ENCODE measurements around the gene CTPS2.

CTPS2 gene

GRCh38 chrX:16635596-16635995 is 76.9 kb downstream of the CTPS2 start:
- Histone ChIP-seq H2BK15ac (ENCODE audit: low read length) (no peak overlapping the region), H2BK12ac (ENCODE audit: low read length) (no peak overlapping the region), H3K4me2 (ENCODE audit: insufficient read depth, low read length, poor library complexity, severe bottlenecking) (no peak overlapping the region), H3K23ac (ENCODE audit: low read depth, low read length, poor library complexity) (no peak overlapping the region), H3K9me3 (replicated peaks in 1 of 2; ENCODE audit: control insufficient read depth in 2 of 2, insufficient read depth in 1 of 2, low read depth in 1 of 2, low read length in 2 of 2) (no peaks in the 10 kb centered on the region), H3K9ac (ENCODE audit: low read depth, low read length, poor library complexity) (no peak overlapping the region), H3K36me3 (replicated peaks in 1 of 2; ENCODE audit: control insufficient read depth in 2 of 2, insufficient read depth in 2 of 2, low read length in 2 of 2) (peaks cover 0 to 38% of the 10 kb centered on the region in 2 donors), H3K4ac (ENCODE audit: low read length) (no peak overlapping the region), H2AFZ (ENCODE audit: low read length) (no peak overlapping the region), H3K18ac (ENCODE audit: low read length) (no peak overlapping the region), H4K8ac (ENCODE audit: low read depth, low read length) (no peak overlapping the region), H3K4me1 (ENCODE audit: control insufficient read depth in 2 of 2, insufficient read depth in 1 of 2, low read depth in 1 of 2, low read length in 2 of 2) (no peaks in the 10 kb centered on the region), H4K91ac (ENCODE audit: low read depth, low read length, poor library complexity) (no peak overlapping the region), H3K27me3 (ENCODE audit: control insufficient read depth in 3 of 3, insufficient read depth in 3 of 3, low read depth in 1 of 3, low read length in 3 of 3) (no peaks in the 10 kb centered on the region), H3K27ac (replicated peaks; ENCODE audit: low read length) (no peak overlapping the region), H3K79me1 (ENCODE audit: low read depth, low read length) (no peaks in the 10 kb centered on the region), H2AK5ac (ENCODE audit: low read depth, low read length) (no peak overlapping the region), H2BK120ac (ENCODE audit: low read depth, low read length) (no peak overlapping the region), H2BK5ac (ENCODE audit: low read length) (no peak overlapping the region), H3K4me3 (ENCODE audit: low read length in 2 of 2) (no peak overlapping the region), H3K14ac (ENCODE audit: low read length) (no peak overlapping the region)
- no peak for DNase-seq (ENCODE audit: low spot score)
- WGBS, 2 donors (ENCODE audit: extremely low coverage in 2 of 2, insufficient read length in 2 of 2, insufficient replicate concordance in 1 of 2), result no CpG with 5 or more reads among the region's 3 CpGs

GRCh38 chrX:16635040-16635439 is 77.4 kb downstream of the CTPS2 start:
- H3K4me3 ChIP-seq (ENCODE audit: low read length in 2 of 2), result no peak overlapping the region
- H3K4ac ChIP-seq (ENCODE audit: low read length), result no peak overlapping the region
- H2AFZ ChIP-seq (ENCODE audit: low read length), result no peak overlapping the region
- H3K27ac ChIP-seq (replicated peaks; ENCODE audit: low read length), result no peak overlapping the region
- no peak overlapping the region for H3K4me2 ChIP-seq (ENCODE audit: insufficient read depth, low read length, poor library complexity, severe bottlenecking)
- H2BK5ac ChIP-seq (ENCODE audit: low read length), result no peak overlapping the region
- H2BK15ac ChIP-seq (ENCODE audit: low read length), result no peak overlapping the region
- no peaks in the 10 kb centered on the region for H3K9me3 ChIP-seq (replicated peaks in 1 of 2; ENCODE audit: control insufficient read depth in 2 of 2, insufficient read depth in 1 of 2, low read depth in 1 of 2, low read length in 2 of 2)
- no peaks in the 10 kb centered on the region for H3K4me1 ChIP-seq (ENCODE audit: control insufficient read depth in 2 of 2, insufficient read depth in 1 of 2, low read depth in 1 of 2, low read length in 2 of 2)
- H3K36me3 ChIP-seq (replicated peaks in 1 of 2; ENCODE audit: control insufficient read depth in 2 of 2, insufficient read depth in 2 of 2, low read length in 2 of 2), result peaks cover 0 to 38% of the 10 kb centered on the region in 2 donors
- H3K14ac ChIP-seq (ENCODE audit: low read length), result no peak overlapping the region
- no peak overlapping the region for H4K8ac ChIP-seq (ENCODE audit: low read depth, low read length)
- no peak overlapping the region for H3K18ac ChIP-seq (ENCODE audit: low read length)
- no peak overlapping the region for H2BK120ac ChIP-seq (ENCODE audit: low read depth, low read length)
- H2AK5ac ChIP-seq (ENCODE audit: low read depth, low read length), result no peak overlapping the region
- no peak overlapping the region for H4K91ac ChIP-seq (ENCODE audit: low read depth, low read length, poor library complexity)
- no peak overlapping the region for H2BK12ac ChIP-seq (ENCODE audit: low read length)
- H3K23ac ChIP-seq (ENCODE audit: low read depth, low read length, poor library complexity), result no peak overlapping the region
- no peaks in the 10 kb centered on the region for H3K27me3 ChIP-seq (ENCODE audit: control insufficient read depth in 3 of 3, insufficient read depth in 3 of 3, low read depth in 1 of 3, low read length in 3 of 3)
- H3K9ac ChIP-seq (ENCODE audit: low read depth, low read length, poor library complexity), result no peak overlapping the region
- no peaks in the 10 kb centered on the region for H3K79me1 ChIP-seq (ENCODE audit: low read depth, low read length)
- no peak for DNase-seq (ENCODE audit: low spot score)
- WGBS, 2 donors (ENCODE audit: extremely low coverage in 2 of 2, insufficient read length in 2 of 2, insufficient replicate concordance in 1 of 2), result no CpG with 5 or more reads among the region's 5 CpGs

- Histone ChIP-seq H3K23ac (ENCODE audit: low read depth, low read length, poor library complexity) (no peak overlapping the region), H4K91ac (ENCODE audit: low read depth, low read length, poor library complexity) (no peak overlapping the region), H2BK120ac (ENCODE audit: low read depth, low read length) (no peak overlapping the region), H2BK15ac (ENCODE audit: low read length) (no peak overlapping the region), H4K8ac (ENCODE audit: low read depth, low read length) (no peak overlapping the region), H3K27me3 (ENCODE audit: control insufficient read depth in 3 of 3, insufficient read depth in 3 of 3, low read depth in 1 of 3, low read length in 3 of 3) (no peaks in the 10 kb centered on the region), H3K9ac (ENCODE audit: low read depth, low read length, poor library complexity) (no peak overlapping the region), H2AK5ac (ENCODE audit: low read depth, low read length) (no peak overlapping the region), H3K9me3 (replicated peaks in 1 of 2; ENCODE audit: control insufficient read depth in 2 of 2, insufficient read depth in 1 of 2, low read depth in 1 of 2, low read length in 2 of 2) (no peaks in the 10 kb centered on the region), H2BK12ac (ENCODE audit: low read length) (no peak overlapping the region), H3K14ac (ENCODE audit: low read length) (no peak overlapping the region), H3K4me3 (ENCODE audit: low read length in 2 of 2) (no peak overlapping the region), H3K36me3 (replicated peaks in 1 of 2; ENCODE audit: control insufficient read depth in 2 of 2, insufficient read depth in 2 of 2, low read length in 2 of 2) (peaks cover 0 to 30% of the 10 kb centered on the region in 2 donors), H2BK5ac (ENCODE audit: low read length) (no peak overlapping the region), H3K79me1 (ENCODE audit: low read depth, low read length) (no peaks in the 10 kb centered on the region), H3K27ac (replicated peaks; ENCODE audit: low read length) (no peak overlapping the region), H2AFZ (ENCODE audit: low read length) (no peak overlapping the region), H3K4me1 (ENCODE audit: control insufficient read depth in 2 of 2, insufficient read depth in 1 of 2, low read depth in 1 of 2, low read length in 2 of 2) (peaks cover 5 to 7% of the 10 kb centered on the region in 2 donors), H3K18ac (ENCODE audit: low read length) (no peak overlapping the region), H3K4me2 (ENCODE audit: insufficient read depth, low read length, poor library complexity, severe bottlenecking) (no peak overlapping the region), H3K4ac (ENCODE audit: low read length) (no peak overlapping the region)
- DNase-seq (ENCODE audit: low spot score), result no peak
- no CpG with 5 or more reads among the region's 4 CpGs for WGBS, 2 donors (ENCODE audit: extremely low coverage in 2 of 2, insufficient read length in 2 of 2, insufficient replicate concordance in 1 of 2)
Measured at GRCh38 chrX:16633754-16634153, 78.7 kb downstream of the CTPS2 start.

- H3K9me3 ChIP-seq (replicated peaks in 1 of 2; ENCODE audit: control insufficient read depth in 2 of 2, insufficient read depth in 1 of 2, low read depth in 1 of 2, low read length in 2 of 2), result no peaks in the 10 kb centered on the region
- WGBS, 2 donors (ENCODE audit: extremely low coverage in 2 of 2, insufficient read length in 2 of 2, insufficient replicate concordance in 1 of 2), result no CpG with 5 or more reads among the region's 4 CpGs
- H3K9ac ChIP-seq (ENCODE audit: low read depth, low read length, poor library complexity), result no peak overlapping the region
- H3K4me2 ChIP-seq (ENCODE audit: insufficient read depth, low read length, poor library complexity, severe bottlenecking), result no peak overlapping the region
- H3K4ac ChIP-seq (ENCODE audit: low read length), result no peak overlapping the region
- no peak overlapping the region for H2BK12ac ChIP-seq (ENCODE audit: low read length)
- no peak overlapping the region for H4K91ac ChIP-seq (ENCODE audit: low read depth, low read length, poor library complexity)
- H3K23ac ChIP-seq (ENCODE audit: low read depth, low read length, poor library complexity), result no peak overlapping the region
- H3K18ac ChIP-seq (ENCODE audit: low read length), result no peak overlapping the region
- H3K27me3 ChIP-seq (ENCODE audit: control insufficient read depth in 3 of 3, insufficient read depth in 3 of 3, low read depth in 1 of 3, low read length in 3 of 3), result no peaks in the 10 kb centered on the region
- no peak overlapping the region for H3K4me3 ChIP-seq (ENCODE audit: low read length in 2 of 2)
- H2BK15ac ChIP-seq (ENCODE audit: low read length), result no peak overlapping the region
- H4K8ac ChIP-seq (ENCODE audit: low read depth, low read length), result no peak overlapping the region
- DNase-seq (ENCODE audit: low spot score), result no peak
- H2BK120ac ChIP-seq (ENCODE audit: low read depth, low read length), result no peak overlapping the region
- H2AFZ ChIP-seq (ENCODE audit: low read length), result no peak overlapping the region
- peaks cover 5 to 9% of the 10 kb centered on the region in 2 donors for H3K4me1 ChIP-seq (ENCODE audit: control insufficient read depth in 2 of 2, insufficient read depth in 1 of 2, low read depth in 1 of 2, low read length in 2 of 2)
- H2AK5ac ChIP-seq (ENCODE audit: low read depth, low read length), result no peak overlapping the region
- H2BK5ac ChIP-seq (ENCODE audit: low read length), result no peak overlapping the region
- H3K79me1 ChIP-seq (ENCODE audit: low read depth, low read length), result no peaks in the 10 kb centered on the region
- peaks cover 0 to 12% of the 10 kb centered on the region in 2 donors for H3K36me3 ChIP-seq (replicated peaks in 1 of 2; ENCODE audit: control insufficient read depth in 2 of 2, insufficient read depth in 2 of 2, low read length in 2 of 2)
- H3K14ac ChIP-seq (ENCODE audit: low read length), result no peak overlapping the region
- H3K27ac ChIP-seq (replicated peaks; ENCODE audit: low read length), result peak overlapping the region; percentile 59
Measured at GRCh38 chrX:16629909-16630308, 82.6 kb downstream of the CTPS2 start.

All from neuronal stem cell (in vitro differentiated cells).